ENCODE data around the gene UBA3.

Gene UBA3

GRCh38 chr3:69102384-69102783 lies 22.2 kb upstream of the UBA3 start:
- Histone ChIP-seq H3K27ac (ENCODE audit: low read length) (no peak overlapping the region), H3K4me3 (ENCODE audit: low read length) (no peak overlapping the region)

GRCh38 chr3:69099576-69099975 lies 19.4 kb upstream of the UBA3 start:
- Histone ChIP-seq H3K9me3 (ENCODE audit: control insufficient read depth, insufficient read depth, low read length) (no peaks in the 10 kb centered on the region), H3K27me3 (ENCODE audit: control insufficient read depth, insufficient read depth, low read length) (no peaks in the 10 kb centered on the region), H3K4me1 (ENCODE audit: control insufficient read depth, insufficient read depth, low read length) (no peaks in the 10 kb centered on the region), H3K4me3 (ENCODE audit: low read length) (no peak overlapping the region), H3K36me3 (ENCODE audit: control insufficient read depth, insufficient read depth, low read length) (peaks cover 3% of the 10 kb centered on the region; the same call in 1 of the 2 replicates), H3K27ac (ENCODE audit: low read length) (no peak overlapping the region)
- no CpG with 5 or more reads among the region's 4 CpGs for WGBS (ENCODE audit: insufficient coverage, insufficient read length)
- no peak for DNase-seq (ENCODE audit: low read depth, low spot score)

More at GRCh38 chr3:69102384-69102783, 22.2 kb upstream of the UBA3 start:
- Histone ChIP-seq H3K4me1 (ENCODE audit: control insufficient read depth, insufficient read depth, low read length) (no peaks in the 10 kb centered on the region), H3K27me3 (ENCODE audit: control insufficient read depth, insufficient read depth, low read length) (no peaks in the 10 kb centered on the region), H3K36me3 (ENCODE audit: control insufficient read depth, insufficient read depth, low read length) (peaks cover 4% of the 10 kb centered on the region; the same call in 1 of the 2 replicates), H3K9me3 (ENCODE audit: control insufficient read depth, insufficient read depth, low read length) (no peaks in the 10 kb centered on the region)
- WGBS (ENCODE audit: insufficient coverage, insufficient read length): no CpG with 5 or more reads among the region's 4 CpGs
- no peak for DNase-seq (ENCODE audit: low read depth, low spot score)

- no peak overlapping the region for H3K27ac ChIP-seq (ENCODE audit: low read length)
These were observed 17.4 kb upstream of the UBA3 start for GRCh38 chr3:69097407-69098086.

GRCh38 chr3:69096299-69096698 lies 16.1 kb upstream of the UBA3 start:
- H3K27ac ChIP-seq (ENCODE audit: low read length): no peak overlapping the region
- no CpG with 5 or more reads among the region's 5 CpGs for WGBS (ENCODE audit: insufficient coverage, insufficient read length)
- DNase-seq (ENCODE audit: low read depth, low spot score): no peak

More at GRCh38 chr3:69097407-69098086, 17.4 kb upstream of the UBA3 start:
- Histone ChIP-seq H3K36me3 (ENCODE audit: control insufficient read depth, insufficient read depth, low read length) (no peaks in the 10 kb centered on the region; the same call in 1 of the 2 replicates), H3K9me3 (ENCODE audit: control insufficient read depth, insufficient read depth, low read length) (no peaks in the 10 kb centered on the region), H3K4me1 (ENCODE audit: control insufficient read depth, insufficient read depth, low read length) (0 out of 2 replicates have a peak, but pooled peaks cover 1% of the 10 kb centered on the region), H3K4me3 (ENCODE audit: low read length) (no peak overlapping the region), H3K27me3 (ENCODE audit: control insufficient read depth, insufficient read depth, low read length) (no peaks in the 10 kb centered on the region)
- DNase-seq (ENCODE audit: low read depth, low spot score): no peak
- no CpG with 5 or more reads among the region's 9 CpGs for WGBS (ENCODE audit: insufficient coverage, insufficient read length)

GRCh38 chr3:69095636-69096035 lies 15.5 kb upstream of the UBA3 start:
- Histone ChIP-seq H3K27ac (ENCODE audit: low read length) (no peak overlapping the region), H3K4me3 (ENCODE audit: low read length) (no peak overlapping the region), H3K36me3 (ENCODE audit: control insufficient read depth, insufficient read depth, low read length) (no peaks in the 10 kb centered on the region), H3K9me3 (ENCODE audit: control insufficient read depth, insufficient read depth, low read length) (no peaks in the 10 kb centered on the region), H3K4me1 (ENCODE audit: control insufficient read depth, insufficient read depth, low read length) (0 out of 2 replicates have a peak, but pooled peaks cover 1% of the 10 kb centered on the region), H3K27me3 (ENCODE audit: control insufficient read depth, insufficient read depth, low read length) (no peaks in the 10 kb centered on the region)
- no CpG with 5 or more reads among the region's 5 CpGs for WGBS (ENCODE audit: insufficient coverage, insufficient read length)
- DNase-seq (ENCODE audit: low read depth, low spot score): no peak

More at GRCh38 chr3:69096299-69096698, 16.1 kb upstream of the UBA3 start:
- 0 out of 2 replicates have a peak, but pooled peaks cover 1% of the 10 kb centered on the region for H3K4me1 ChIP-seq (ENCODE audit: control insufficient read depth, insufficient read depth, low read length)
- no peaks in the 10 kb centered on the region for H3K27me3 ChIP-seq (ENCODE audit: control insufficient read depth, insufficient read depth, low read length)
- no peaks in the 10 kb centered on the region for H3K9me3 ChIP-seq (ENCODE audit: control insufficient read depth, insufficient read depth, low read length)
- no peak overlapping the region for H3K4me3 ChIP-seq (ENCODE audit: low read length)
- H3K36me3 ChIP-seq (ENCODE audit: control insufficient read depth, insufficient read depth, low read length): no peaks in the 10 kb centered on the region

- Histone ChIP-seq H3K9me3 (ENCODE audit: control insufficient read depth, insufficient read depth, low read length) (no peaks in the 10 kb centered on the region), H3K27ac (ENCODE audit: low read length) (no peak overlapping the region), H3K27me3 (ENCODE audit: control insufficient read depth, insufficient read depth, low read length) (no peaks in the 10 kb centered on the region), H3K4me1 (ENCODE audit: control insufficient read depth, insufficient read depth, low read length) (0 out of 2 replicates have a peak, but pooled peaks cover 1% of the 10 kb centered on the region), H3K36me3 (ENCODE audit: control insufficient read depth, insufficient read depth, low read length) (no peaks in the 10 kb centered on the region), H3K4me3 (ENCODE audit: low read length) (no peak overlapping the region)
- WGBS (ENCODE audit: insufficient coverage, insufficient read length): no CpG with 5 or more reads among the region's 8 CpGs
- no peak for DNase-seq (ENCODE audit: low read depth, low spot score)
These were observed 14.5 kb upstream of the UBA3 start for GRCh38 chr3:69094467-69095205.

- no peaks in the 10 kb centered on the region for H3K27me3 ChIP-seq (ENCODE audit: control insufficient read depth, insufficient read depth, low read length)
- H3K4me1 ChIP-seq (ENCODE audit: control insufficient read depth, insufficient read depth, low read length): 0 out of 2 replicates have a peak, but pooled peaks cover 1% of the 10 kb centered on the region
- no CpG with 5 or more reads among the region's 4 CpGs for WGBS (ENCODE audit: insufficient coverage, insufficient read length)
- H3K4me3 ChIP-seq (ENCODE audit: low read length): no peak overlapping the region
- H3K36me3 ChIP-seq (ENCODE audit: control insufficient read depth, insufficient read depth, low read length): no peaks in the 10 kb centered on the region
- no peak overlapping the region for H3K27ac ChIP-seq (ENCODE audit: low read length)
- no peak for DNase-seq (ENCODE audit: low read depth, low spot score)
- H3K9me3 ChIP-seq (ENCODE audit: control insufficient read depth, insufficient read depth, low read length): no peaks in the 10 kb centered on the region
These were observed 11.9 kb upstream of the UBA3 start for GRCh38 chr3:69092030-69092516.

- Histone ChIP-seq H3K27ac (ENCODE audit: low read length) (no peak overlapping the region), H3K36me3 (ENCODE audit: control insufficient read depth, insufficient read depth, low read length) (no peaks in the 10 kb centered on the region), H3K4me3 (ENCODE audit: low read length) (no peak overlapping the region), H3K9me3 (ENCODE audit: control insufficient read depth, insufficient read depth, low read length) (no peaks in the 10 kb centered on the region), H3K4me1 (ENCODE audit: control insufficient read depth, insufficient read depth, low read length) (0 out of 2 replicates have a peak, but pooled peaks cover 1% of the 10 kb centered on the region), H3K27me3 (ENCODE audit: control insufficient read depth, insufficient read depth, low read length) (no peaks in the 10 kb centered on the region)
- no peak for DNase-seq (ENCODE audit: low read depth, low spot score)
- no CpG with 5 or more reads among the region's 5 CpGs for WGBS (ENCODE audit: insufficient coverage, insufficient read length)
These were observed 11.3 kb upstream of the UBA3 start for GRCh38 chr3:69091389-69092029.

- H3K36me3 ChIP-seq (ENCODE audit: control insufficient read depth, insufficient read depth, low read length): no peaks in the 10 kb centered on the region
- no peak for DNase-seq (ENCODE audit: low read depth, low spot score)
- H3K27me3 ChIP-seq (ENCODE audit: control insufficient read depth, insufficient read depth, low read length): no peaks in the 10 kb centered on the region
- H3K4me3 ChIP-seq (ENCODE audit: low read length): no peak overlapping the region
- H3K9me3 ChIP-seq (ENCODE audit: control insufficient read depth, insufficient read depth, low read length): no peaks in the 10 kb centered on the region
- no peak overlapping the region for H3K27ac ChIP-seq (ENCODE audit: low read length)
- H3K4me1 ChIP-seq (ENCODE audit: control insufficient read depth, insufficient read depth, low read length): 0 out of 2 replicates have a peak, but pooled peaks cover 3% of the 10 kb centered on the region
- WGBS (ENCODE audit: insufficient coverage, insufficient read length): no CpG with 5 or more reads among the region's 3 CpGs
These were observed 9.9 kb upstream of the UBA3 start for GRCh38 chr3:69090021-69090420.

- H3K9me3 ChIP-seq (ENCODE audit: control insufficient read depth, insufficient read depth, low read length): no peaks in the 10 kb centered on the region
- H3K4me3 ChIP-seq (ENCODE audit: low read length): no peak overlapping the region
- DNase-seq (ENCODE audit: low read depth, low spot score): no peak
- WGBS (ENCODE audit: insufficient coverage, insufficient read length): no CpG with 5 or more reads among the region's 2 CpGs
- H3K4me1 ChIP-seq (ENCODE audit: control insufficient read depth, insufficient read depth, low read length): 0 out of 2 replicates have a peak, but pooled peaks cover 2% of the 10 kb centered on the region
- no peaks in the 10 kb centered on the region for H3K27me3 ChIP-seq (ENCODE audit: control insufficient read depth, insufficient read depth, low read length)
- no peak overlapping the region for H3K27ac ChIP-seq (ENCODE audit: low read length)
- H3K36me3 ChIP-seq (ENCODE audit: control insufficient read depth, insufficient read depth, low read length): no peaks in the 10 kb centered on the region
These were observed 7.9 kb upstream of the UBA3 start for GRCh38 chr3:69088063-69088462.

Measured in iPS DF 6.9 (cell line).